Measurements from ENCODE around the gene DYNC1LI2. TPM values are rescaled to one million over a fixed set of nuclear protein-coding genes. Genes with fewer than 3 reads are reported as not detected.

The DYNC1LI2 gene
- total RNA-seq, 1 donor from 2014 or later = 149 TPM

- Histone ChIP-seq H3K4me1 (peaks cover 17% of the 10 kb centered on the region), H3K36me3 (no peaks in the 10 kb centered on the region), H3K4me3 (no peak overlapping the region), H3K27ac (no peak overlapping the region), H3K9me3 (no peaks in the 10 kb centered on the region), H3K27me3 (no peaks in the 10 kb centered on the region)
- no peak for TF ChIP-seq CTCF (IDR thresholded peaks at IDR 0.05)
- TF ChIP-seq POLR2A (IDR thresholded peaks at IDR 0.05) = no peak
- TF ChIP-seq POLR2AphosphoS5 (IDR thresholded peaks at IDR 0.05; ENCODE audit: insufficient read depth in 1 of 2, low read depth in 1 of 2) = no peak
- DNase-seq (ENCODE audit: extremely low spot score in 2 of 2) = no peak
- intact Hi-C loops (cut with DNase I) = no loop called here
These were observed 3.4 kb upstream of the DYNC1LI2 start for GRCh38 chr16:66754819-66755218.

- no peak overlapping the region for H3K27ac ChIP-seq
- DNase-seq (ENCODE audit: extremely low spot score in 2 of 2) = no peak
- no peaks in the 10 kb centered on the region for H3K9me3 ChIP-seq
- H3K36me3 ChIP-seq = peaks cover 0 to under 1% of the 10 kb centered on the region in 2 donors
- no peak overlapping the region for H3K4me3 ChIP-seq
- intact Hi-C loops (cut with DNase I) = no loop called here
- H3K27me3 ChIP-seq = no peaks in the 10 kb centered on the region
- TF ChIP-seq POLR2AphosphoS5 (IDR thresholded peaks at IDR 0.05; ENCODE audit: insufficient read depth in 1 of 2, low read depth in 1 of 2) = no peak
- TF ChIP-seq CTCF (IDR thresholded peaks at IDR 0.05) = no peak
- TF ChIP-seq POLR2A (IDR thresholded peaks at IDR 0.05) = no peak
- H3K4me1 ChIP-seq = peaks cover 23% of the 10 kb centered on the region
These were observed 2.8 kb upstream of the DYNC1LI2 start for GRCh38 chr16:66754211-66754610.

- Histone ChIP-seq H3K4me1 (peaks cover 32% of the 10 kb centered on the region), H3K27me3 (no peaks in the 10 kb centered on the region), H3K9me3 (no peaks in the 10 kb centered on the region), H3K4me3 (no peak overlapping the region), H3K27ac (no peak overlapping the region), H3K36me3 (peaks cover 0 to 13% of the 10 kb centered on the region in 2 donors)
- DNase-seq (ENCODE audit: extremely low spot score in 2 of 2) = no peak
- intact Hi-C loops (cut with DNase I) = no loop called here
- TF ChIP-seq POLR2AphosphoS5 (IDR thresholded peaks at IDR 0.05; ENCODE audit: insufficient read depth in 1 of 2, low read depth in 1 of 2) (no peak), POLR2A (IDR thresholded peaks at IDR 0.05) (no peak), CTCF (IDR thresholded peaks at IDR 0.05) (no peak)
These were observed 1.5 kb upstream of the DYNC1LI2 start for GRCh38 chr16:66752958-66753357.

GRCh38 chr16:66752379-66752778, 970 bp upstream of the DYNC1LI2 start:
- intact Hi-C loops (cut with DNase I) = no loop called here
- H3K27ac ChIP-seq = no peak overlapping the region
- H3K4me1 ChIP-seq = peaks cover 37% of the 10 kb centered on the region
- peaks cover 0 to 14% of the 10 kb centered on the region in 2 donors for H3K36me3 ChIP-seq
- no peaks in the 10 kb centered on the region for H3K9me3 ChIP-seq
- no peak for DNase-seq (ENCODE audit: extremely low spot score in 2 of 2)
- no peaks in the 10 kb centered on the region for H3K27me3 ChIP-seq
- TF ChIP-seq POLR2AphosphoS5 (IDR thresholded peaks at IDR 0.05; ENCODE audit: insufficient read depth in 1 of 2, low read depth in 1 of 2) (no peak), POLR2A (IDR thresholded peaks at IDR 0.05) (no peak), CTCF (IDR thresholded peaks at IDR 0.05) (no peak)
- H3K4me3 ChIP-seq = peak overlapping the region in 1 of 2 donors; percentile 99

GRCh38 chr16:66751992-66752322, 548 bp upstream of the DYNC1LI2 start:
- no peak for DNase-seq (ENCODE audit: extremely low spot score in 2 of 2)
- Histone ChIP-seq H3K9me3 (no peaks in the 10 kb centered on the region), H3K27me3 (no peaks in the 10 kb centered on the region), H3K27ac (peak overlapping the region; percentile 89), H3K36me3 (peaks cover 0 to 14% of the 10 kb centered on the region in 2 donors), H3K4me3 (peak overlapping the region; percentile 80 to 99), H3K4me1 (peaks cover 41% of the 10 kb centered on the region)
- TF ChIP-seq CTCF (IDR thresholded peaks at IDR 0.05) (peak in 1 of 3 experiments; percentile 2), POLR2A (IDR thresholded peaks at IDR 0.05) (no peak)
- intact Hi-C loops (cut with DNase I) = no loop called here

Measured in vagina (tissue), 2 donors.